T47D (cell line): ENCODE measurements around the gene MAP3K7.

Experiments
- DNase-seq, 2 experiments: peaks; one replicate each; pipeline versions ENCODE4 v3.0.0 to v3.0.0-alpha.2; 2011 to 2012; ENCODE audit warnings: low read depth in 1 of 2, low spot score in 1 of 2
- JUND ChIP-seq: IDR thresholded peaks from 2 replicates; pipeline ENCODE4 v1.6.1; 2012; ENCODE audit warnings: low read depth
- in situ Hi-C: cut with HindIII; loops from 2 replicates; pipeline ENCODE4 v1.10.0; 2016; ENCODE audit warnings: low sequenced_read_pairs, low pct_unique_long_range_greater_than_20kb

The MAP3K7 gene

DNA sequence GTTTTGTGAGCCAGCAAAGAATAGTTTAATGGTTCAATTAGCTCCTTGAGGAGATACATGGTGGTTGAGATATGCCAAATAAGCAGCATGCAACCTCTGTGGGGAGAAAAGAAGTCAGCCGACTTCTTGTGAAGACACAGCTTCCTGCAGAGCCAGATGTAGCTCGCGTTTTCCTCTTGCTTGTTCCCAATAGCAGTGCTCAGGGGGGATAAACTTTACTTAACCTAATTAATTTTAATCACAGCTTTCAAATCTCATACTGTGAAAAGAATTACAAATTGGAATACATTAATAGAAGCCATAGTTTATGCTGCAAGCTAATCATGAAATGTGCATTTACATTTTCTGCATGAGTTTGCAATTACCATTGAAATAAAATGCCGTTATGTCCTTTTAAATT is 106.2 kb downstream of the MAP3K7 start:
- in situ Hi-C loops = no loop called here
- TF ChIP-seq JUND = no peak

DNA sequence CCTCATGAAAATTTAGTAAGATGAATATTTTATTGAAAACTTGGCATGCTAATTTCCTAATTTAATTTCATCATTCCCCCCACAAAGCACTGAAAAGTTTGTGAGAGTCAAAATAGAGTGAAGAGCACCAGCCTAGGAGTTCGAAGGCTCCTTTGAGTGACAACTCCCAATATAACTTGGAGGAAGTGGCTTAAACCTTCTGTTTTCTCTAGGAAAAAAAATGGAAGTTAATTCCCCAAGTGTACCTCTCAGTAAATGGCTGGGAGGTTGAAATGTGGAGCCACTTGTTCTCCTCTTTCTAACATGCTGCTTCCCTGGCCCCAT is 107.3 kb downstream of the MAP3K7 start:
- TF ChIP-seq JUND = no peak
- no peak for DNase-seq
- in situ Hi-C loops = no loop called here

More for the DNA sequence above, 106.2 kb downstream of the MAP3K7 start:
- no peak for DNase-seq

DNA sequence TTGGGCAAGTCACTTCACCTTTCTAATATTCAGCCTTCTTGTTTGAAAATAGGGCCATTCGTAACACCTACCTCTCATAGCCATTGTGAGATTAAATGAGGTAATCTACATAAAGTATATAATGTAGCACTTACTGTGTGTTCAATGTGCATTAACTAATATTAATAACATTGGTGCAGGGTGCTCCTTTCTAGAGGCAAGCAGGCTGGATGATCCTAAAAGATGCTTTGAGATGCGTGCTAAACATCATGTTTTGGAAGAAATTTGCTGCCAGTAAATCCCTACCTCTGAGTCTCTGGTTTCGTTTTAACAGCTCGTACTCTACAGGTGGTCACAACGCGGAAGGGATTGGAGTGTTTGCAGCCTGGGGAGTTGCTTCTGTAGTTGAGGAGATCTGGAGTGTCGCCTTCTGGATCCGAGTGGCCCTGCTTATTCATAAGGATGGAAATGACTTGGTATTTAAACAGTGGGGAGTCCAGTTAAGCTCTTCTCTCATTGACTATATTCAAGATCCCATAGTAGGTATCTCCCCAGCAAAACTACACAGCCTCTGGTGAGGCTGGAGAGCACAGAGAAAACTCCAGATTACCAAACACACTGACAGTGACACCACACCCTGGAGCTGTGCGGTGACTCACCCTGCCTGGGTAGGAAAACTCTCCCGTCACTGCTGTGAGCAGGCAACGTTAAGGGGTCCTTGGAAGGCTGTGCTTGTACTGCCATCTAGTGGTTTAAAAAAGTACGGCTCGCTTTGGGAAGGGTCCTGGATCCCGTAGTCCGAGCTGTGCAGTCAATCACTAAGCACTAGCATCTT is 107.9 kb downstream of the MAP3K7 start:
- in situ Hi-C loops = no loop called here
- DNase-seq = peak; percentile 56 to 87
- no peak for TF ChIP-seq JUND

DNA sequence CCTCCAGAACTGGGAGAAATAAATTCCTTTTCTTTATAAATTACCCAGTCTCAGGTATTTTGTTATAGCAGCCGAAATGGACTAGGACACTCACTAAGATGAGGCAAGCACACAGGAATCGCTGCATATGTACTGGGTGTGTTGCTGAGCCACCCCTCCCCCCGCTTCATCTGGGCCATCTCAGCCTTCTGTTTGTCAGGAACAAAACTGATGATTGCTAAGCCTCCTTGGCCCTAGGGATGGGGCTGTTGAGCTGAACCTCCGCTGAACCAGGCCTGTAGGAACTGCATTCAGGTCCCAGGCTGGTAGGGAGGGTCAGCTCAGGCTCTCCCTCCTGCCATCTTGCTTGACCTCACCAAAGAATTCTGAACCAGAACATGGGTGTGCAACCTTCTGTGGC is 108.6 kb downstream of the MAP3K7 start:
- DNase-seq = no peak
- TF ChIP-seq JUND = no peak
- in situ Hi-C loops = no loop called here

DNA sequence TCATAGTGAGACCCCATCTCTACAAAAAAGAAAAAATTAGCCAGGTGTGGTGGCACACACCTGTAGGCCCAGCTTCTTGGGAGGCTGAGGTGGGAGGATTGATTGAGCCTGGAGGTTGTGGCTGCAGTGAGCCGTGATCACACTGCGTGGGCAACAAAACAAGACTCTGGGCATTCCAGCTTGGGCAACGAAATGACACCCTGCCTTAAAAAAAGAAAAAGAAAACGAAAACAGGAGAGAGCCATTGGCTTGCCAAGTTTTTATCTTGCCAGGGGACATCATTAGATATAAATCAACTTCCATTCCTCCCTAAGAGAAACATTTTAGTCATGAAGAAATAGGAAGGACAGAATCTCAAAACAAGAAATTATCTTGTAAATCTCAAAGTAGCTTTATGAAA is 109.5 kb downstream of the MAP3K7 start:
- in situ Hi-C loops = no loop called here
- TF ChIP-seq JUND = no peak
- no peak for DNase-seq

DNA sequence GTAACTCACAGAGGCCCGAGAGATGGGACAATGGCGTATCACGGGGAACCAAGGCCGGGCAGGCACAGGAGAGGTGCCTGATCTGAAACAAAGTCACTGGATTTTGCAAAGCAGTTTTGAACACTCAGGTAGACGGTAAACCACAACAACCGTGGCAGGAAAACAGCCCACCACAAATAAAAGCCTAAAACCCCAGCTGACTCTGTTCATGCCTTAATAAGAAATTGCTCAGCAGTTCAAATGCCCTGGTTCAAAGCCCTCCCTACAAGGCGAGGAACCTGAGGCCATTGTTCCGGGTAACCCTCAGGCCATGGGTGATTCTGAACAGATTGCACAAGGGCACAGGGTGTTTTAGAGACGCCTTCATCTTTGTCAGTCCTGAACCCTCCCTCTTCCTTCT is 114.2 kb downstream of the MAP3K7 start:
- no peak for TF ChIP-seq JUND
- in situ Hi-C loops = no loop called here
- DNase-seq = no peak

DNA sequence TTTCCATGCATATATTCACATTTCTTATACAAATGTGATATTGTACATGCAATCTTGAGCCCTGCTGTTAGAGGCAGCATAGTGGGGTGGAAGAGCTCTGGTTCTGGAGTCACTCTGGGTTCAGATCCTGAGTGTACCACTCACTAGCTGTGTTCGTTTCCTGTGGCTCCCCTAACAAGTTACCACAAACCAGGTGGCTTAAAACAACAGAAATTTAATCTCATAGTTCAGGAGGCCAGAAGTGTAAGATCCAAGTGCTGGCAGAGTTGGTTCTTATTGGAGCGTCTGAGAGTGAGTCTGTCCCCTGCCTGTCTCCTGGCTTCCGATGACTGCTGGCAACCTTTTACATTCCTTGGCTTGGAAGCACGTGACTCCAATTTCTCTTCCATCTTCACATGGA is 115.6 kb downstream of the MAP3K7 start:
- TF ChIP-seq JUND = no peak
- no peak for DNase-seq
- in situ Hi-C loops = no loop called here

DNA sequence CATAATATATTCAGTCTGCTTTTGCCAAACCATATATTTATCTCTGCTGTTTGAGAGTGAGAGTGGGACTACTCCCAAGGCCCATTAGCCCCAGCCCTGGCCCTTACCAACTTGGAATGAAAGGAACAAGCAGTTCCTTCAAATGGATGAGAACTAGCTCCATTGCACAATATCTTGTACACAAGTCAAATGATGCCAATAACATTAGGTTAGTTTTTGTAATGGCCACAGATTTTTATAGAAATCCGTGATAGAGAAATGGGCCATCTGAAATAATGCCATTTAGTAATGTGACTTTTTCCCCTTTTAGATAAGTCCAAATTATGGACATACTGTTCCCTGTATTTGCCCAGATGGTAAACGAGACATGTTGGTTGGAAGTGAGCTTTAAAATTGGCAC is 117.0 kb downstream of the MAP3K7 start:
- no peak for TF ChIP-seq JUND
- in situ Hi-C loops = no loop called here

DNA sequence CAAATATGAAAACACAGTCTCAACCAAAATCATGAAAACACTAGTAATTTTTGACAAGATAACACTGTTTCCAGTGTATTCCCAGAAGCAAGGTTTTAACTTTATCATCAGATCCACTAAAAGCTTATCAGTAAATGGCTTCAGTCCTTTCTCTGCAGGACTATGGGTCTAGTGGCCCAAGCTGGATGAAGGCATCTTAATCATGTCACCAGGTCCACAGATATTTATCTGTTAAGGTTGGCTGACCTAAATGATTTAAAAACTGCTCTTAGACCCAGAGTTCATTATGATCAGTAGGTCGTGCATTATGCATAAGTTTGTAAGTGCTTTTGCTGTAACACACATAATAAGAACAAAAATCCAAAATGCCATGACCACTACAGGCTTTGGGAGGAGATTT is 118.0 kb downstream of the MAP3K7 start:
- in situ Hi-C loops = no loop called here
- DNase-seq = no peak
- TF ChIP-seq JUND = no peak

More for the DNA sequence above, 117.0 kb downstream of the MAP3K7 start:
- no peak for DNase-seq

DNA sequence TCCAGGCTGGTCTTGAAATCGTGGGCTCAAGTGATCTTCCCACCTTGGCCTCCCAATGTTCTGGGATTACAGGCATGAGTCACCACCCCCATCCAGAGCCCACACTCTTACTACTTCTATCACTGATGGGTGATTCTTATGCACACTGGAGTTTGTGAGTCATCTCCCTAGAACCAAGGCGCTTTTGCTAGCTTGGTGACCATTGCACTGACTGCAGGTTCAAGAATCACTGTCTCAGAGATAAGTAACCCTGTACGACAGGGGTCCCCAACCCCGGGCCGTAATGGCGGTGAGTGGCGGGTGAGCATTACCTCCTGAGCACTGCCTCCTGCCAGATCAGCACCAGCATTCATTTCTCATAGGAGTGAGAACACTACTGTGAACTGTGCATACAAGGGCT is 118.8 kb downstream of the MAP3K7 start:
- no peak for TF ChIP-seq JUND
- in situ Hi-C loops = no loop called here
- DNase-seq = no peak

DNA sequence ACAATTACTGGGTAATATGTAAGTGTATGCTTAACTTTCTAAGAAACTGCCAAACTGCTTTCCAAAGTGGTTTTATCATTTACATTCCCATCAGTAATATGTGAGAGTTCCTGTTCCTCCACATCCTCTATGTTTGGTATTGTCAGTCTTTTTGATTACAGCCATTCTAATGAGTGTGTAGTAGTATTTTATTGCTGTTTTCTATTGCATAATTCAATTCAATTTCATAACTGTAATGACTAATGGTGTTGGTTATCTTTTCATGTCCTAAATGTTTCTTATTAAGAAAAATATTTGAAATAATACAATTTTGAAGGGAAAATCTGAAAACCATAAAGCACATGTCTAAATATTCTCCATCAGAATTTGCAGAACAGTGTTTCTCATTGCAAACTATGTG is 119.3 kb downstream of the MAP3K7 start:
- TF ChIP-seq JUND = no peak
- no peak for DNase-seq
- in situ Hi-C loops = no loop called here

DNA sequence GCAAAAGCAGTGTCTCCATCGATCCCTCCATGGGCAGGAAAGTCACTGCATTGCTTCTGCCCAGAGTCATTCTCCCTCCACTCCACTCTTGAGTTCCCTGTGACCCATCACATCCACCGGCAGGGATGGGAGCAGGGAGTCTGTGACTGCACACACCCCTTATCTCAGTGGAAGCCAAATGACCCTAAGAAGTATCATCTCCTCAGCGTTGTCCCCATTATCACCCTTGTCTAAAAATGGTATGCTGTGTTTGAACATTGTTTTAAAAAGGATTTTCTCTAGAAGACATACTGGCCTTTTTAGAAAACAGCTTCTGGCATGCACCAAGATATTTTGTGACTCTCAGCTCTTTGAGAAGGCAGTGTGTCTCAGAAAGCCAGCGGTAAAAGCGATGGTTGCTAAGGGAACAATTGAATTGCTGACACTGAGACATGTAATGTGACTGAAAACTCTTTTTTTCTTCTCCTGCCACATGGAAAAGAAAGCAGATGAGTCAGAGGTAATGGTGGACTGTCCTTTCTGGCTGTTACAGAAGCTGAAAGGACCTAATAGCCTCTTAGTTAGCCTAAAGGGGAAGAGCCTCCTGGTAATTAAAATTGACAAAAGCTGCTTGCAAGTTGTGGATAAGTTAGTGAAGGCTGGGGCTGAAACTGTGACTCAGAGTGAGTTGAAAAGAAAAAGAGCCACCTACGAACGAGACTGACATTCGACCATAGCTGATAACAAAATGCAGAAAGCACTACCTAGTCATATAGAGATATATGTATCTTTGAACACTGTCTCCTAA is 120.5 kb downstream of the MAP3K7 start:
- in situ Hi-C loops = no loop called here
- no peak for TF ChIP-seq JUND
- DNase-seq = no peak

DNA sequence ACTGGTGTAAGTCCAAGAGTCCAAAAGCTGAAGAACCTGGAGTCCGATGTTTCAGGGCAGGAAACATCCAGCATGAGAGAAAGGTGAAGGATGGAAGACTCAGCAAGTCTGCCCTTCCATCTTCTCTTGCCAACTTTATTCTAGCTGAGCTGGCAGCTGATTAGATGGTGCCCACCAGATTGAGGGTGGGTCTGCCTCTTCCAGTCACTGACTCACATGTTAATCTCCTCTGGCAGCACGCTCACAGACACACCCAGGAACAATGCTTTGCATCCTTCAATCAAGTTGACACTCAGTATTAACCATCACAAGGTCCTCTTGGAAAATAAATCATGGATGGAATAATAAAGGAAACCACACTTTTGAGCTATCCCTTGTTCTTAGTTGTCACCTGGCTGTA is 121.2 kb downstream of the MAP3K7 start:
- DNase-seq = no peak
- no peak for TF ChIP-seq JUND
- in situ Hi-C loops = no loop called here
